HepG2 (cell line): ENCODE results near the gene EFCAB11. TPM values are rescaled to one million over a fixed set of nuclear protein-coding genes. Genes with fewer than 3 reads are reported as not detected.

Experiments
- BCL6 ChIP-seq: IDR thresholded peaks from 2 replicates; pipeline ENCODE4 v1.6.1; 2016; ENCODE audit warnings: missing genetic modification reagents, missing compliant biosample characterization
- FOXC1 ChIP-seq: sonication (generic); formaldehyde crosslinking; IDR thresholded peaks from 2 replicates; pipeline ENCODE4 v1.8.0; 2022; ENCODE audit warnings: mild to moderate bottlenecking, missing genetic modification reagents, borderline replicate concordance
- JUNB ChIP-seq: sonication (generic); formaldehyde crosslinking; IDR thresholded peaks from 2 replicates; pipeline ENCODE4 v1.8.0; 2022; ENCODE audit warnings: missing genetic modification reagents, mild to moderate bottlenecking, borderline replicate concordance
- KDM1A ChIP-seq: IDR thresholded peaks from 2 replicates; pipeline ENCODE4 v1.6.1; 2016; ENCODE audit warnings: missing compliant biosample characterization
- KLF11 ChIP-seq: IDR thresholded peaks from 2 replicates; pipeline ENCODE4 v1.6.1; 2016; ENCODE audit warnings: missing compliant biosample characterization
- MATR3 ChIP-seq: sonication (generic); formaldehyde crosslinking; IDR thresholded peaks from 2 replicates; pipeline ENCODE4 v1.4.0; 2020; ENCODE audit warnings: missing genetic modification reagents
- MLLT10 ChIP-seq: sonication (generic); formaldehyde crosslinking; IDR thresholded peaks from 2 replicates; pipeline ENCODE4 v1.4.0; 2020; ENCODE audit warnings: missing genetic modification reagents
- MTA3 ChIP-seq: sonication (generic); formaldehyde crosslinking; IDR thresholded peaks from 2 replicates; pipeline ENCODE4 v1.4.0; 2020; ENCODE audit warnings: missing genetic modification reagents
- PHF5A ChIP-seq: IDR thresholded peaks from one replicate; pipeline ENCODE4 v1.6.1; 2018; ENCODE audit warnings: low read depth, missing genetic modification reagents; ENCODE audit not compliant: unreplicated experiment
- PHF8 ChIP-seq: sonication (generic); formaldehyde crosslinking; IDR thresholded peaks from 2 replicates; pipeline ENCODE4 v1.5.0; 2020; ENCODE audit warnings: missing genetic modification reagents
- PPARG ChIP-seq: conservative IDR thresholded peaks from 2 replicates; pipeline ENCODE4 v1.6.1; 2016; ENCODE audit warnings: missing biosample characterization, missing genetic modification reagents
- RARA ChIP-seq: IDR thresholded peaks from 2 replicates; pipeline ENCODE4 v1.6.1; 2016; ENCODE audit warnings: missing genetic modification reagents, missing compliant biosample characterization
- RCOR2 ChIP-seq: IDR thresholded peaks from 2 replicates; pipeline ENCODE4 v1.6.1; 2016; ENCODE audit warnings: missing biosample characterization, missing genetic modification reagents
- SIN3B ChIP-seq: fragments of 150-350 bp; IDR thresholded peaks from 2 replicates; pipeline ENCODE4 v1.6.1; 2014; ENCODE audit warnings: low read length
- STAG1 ChIP-seq: sonication (generic); formaldehyde crosslinking; IDR thresholded peaks from 2 replicates; pipeline ENCODE4 v1.4.0; 2020; ENCODE audit warnings: missing genetic modification reagents
- TEAD3 ChIP-seq: optimal IDR thresholded peaks from 2 replicates; pipeline ENCODE3; 2016; ENCODE audit warnings: borderline replicate concordance
- YEATS4 ChIP-seq: sonication (generic); formaldehyde crosslinking; IDR thresholded peaks from 2 replicates; pipeline ENCODE4 v1.4.0; 2020; ENCODE audit warnings: missing genetic modification reagents, borderline replicate concordance
- ZBTB38 ChIP-seq: sonication (generic); formaldehyde crosslinking; IDR thresholded peaks from 2 replicates; pipeline ENCODE4 v1.5.1; 2020; ENCODE audit warnings: mild to moderate bottlenecking, missing genetic modification reagents
- ZNF589 ChIP-seq: sonication (generic); formaldehyde crosslinking; conservative IDR thresholded peaks from 2 replicates; pipeline ENCODE4 v1.8.0; 2022; ENCODE audit warnings: mild to moderate bottlenecking, moderate library complexity, missing genetic modification reagents
- ZNF614 ChIP-seq: IDR thresholded peaks from 2 replicates; pipeline ENCODE4 v1.6.1; 2018; ENCODE audit warnings: missing biosample characterization, missing genetic modification reagents, inconsistent platforms, borderline replicate concordance
- ZNF816 ChIP-seq: sonication (generic); formaldehyde crosslinking; IDR thresholded peaks from 2 replicates; pipeline ENCODE4 v1.8.0; 2022; ENCODE audit warnings: missing genetic modification reagents, mild to moderate bottlenecking, borderline replicate concordance
- ZSCAN22 ChIP-seq: sonication (generic); formaldehyde crosslinking; IDR thresholded peaks from 2 replicates; pipeline ENCODE4 v1.4.0; 2020; ENCODE audit warnings: mild to moderate bottlenecking, missing genetic modification reagents
- polyA plus RNA-seq, 8 experiments: library from polyadenylated mRNA; depleted of rRNA in 3 of 8; stranded (reverse) in 7 of 8; unstranded in 1 of 8; fragments of >200 nt; fragmentation: Illumina TruSeq in 4 of 8; extraction: Trizol in 4 of 8; gene quantifications; 2 replicates each; pipeline versions ENCODE4 v1.2.1 to v1.2.3, GENCODE V29; 2011 to 2016; ENCODE audit warnings: low read depth in 4 of 8, missing spikeins in 1 of 8, mixed read lengths in 1 of 8; ENCODE audit not compliant: insufficient read depth in 1 of 8
- total RNA-seq, 5 experiments: library from RNA; depleted of rRNA; stranded (reverse); fragments of >200 nt; fragmentation: Illumina TruSeq; extraction: Trizol; gene quantifications; 2 replicates each; pipeline ENCODE4 v1.2.3, GENCODE V29; 2016; ENCODE audit warnings: low read depth in 1 of 5
- TF ChIP-seq, protein P1 (sequence below): sonication (generic); formaldehyde crosslinking; IDR thresholded peaks from 2 replicates; pipeline ENCODE4 v1.9.0; 2021; ENCODE audit warnings: missing genetic modification reagents, borderline replicate concordance
- TF ChIP-seq, protein P2 (sequence below): sonication (generic); formaldehyde crosslinking; IDR thresholded peaks from 2 replicates; pipeline ENCODE4 v1.5.0; 2020; ENCODE audit warnings: missing genetic modification reagents
- TF ChIP-seq, protein P3 (sequence below): IDR thresholded peaks from 2 replicates; pipeline ENCODE4 v1.6.1; 2012; ENCODE audit warnings: inconsistent platforms
- TF ChIP-seq, protein P4 (sequence below): sonication (generic); formaldehyde crosslinking; IDR thresholded peaks from 2 replicates; pipeline ENCODE4 v1.4.0; 2020; ENCODE audit warnings: missing genetic modification reagents
- TF ChIP-seq, protein P5 (sequence below): sonication (generic); formaldehyde crosslinking; IDR thresholded peaks from 2 replicates; pipeline ENCODE4 v1.4.0; 2020; ENCODE audit warnings: mild to moderate bottlenecking, missing genetic modification reagents

The EFCAB11 gene
- total and polyA plus RNA-seq, 2 of the 13 experiments (the other 11 are each of a cell fraction or from before 2014, with no cell fraction given), result 8.2 to 31.5 TPM

DNA sequence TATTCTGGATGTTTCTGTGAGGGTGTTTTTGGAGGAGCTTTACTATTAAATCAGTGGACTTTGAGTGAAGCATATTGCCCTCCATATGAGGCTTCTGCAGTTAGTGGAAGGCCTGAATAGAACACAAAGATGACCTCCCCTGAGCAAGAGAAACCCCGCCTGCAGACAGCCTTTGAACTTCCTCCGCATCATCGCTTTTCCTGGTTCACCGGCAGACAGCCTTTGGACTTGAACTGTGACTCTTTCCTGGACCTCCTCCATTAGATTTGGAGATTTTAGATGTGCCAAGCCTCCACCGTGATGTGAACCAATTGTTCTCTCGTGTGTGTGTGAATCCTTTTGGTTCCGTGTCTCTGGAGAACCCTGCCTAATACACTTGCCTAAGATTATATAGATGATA lies 208.4 kb downstream of the EFCAB11 start (continued):
- TF ChIP-seq, protein P1, sequence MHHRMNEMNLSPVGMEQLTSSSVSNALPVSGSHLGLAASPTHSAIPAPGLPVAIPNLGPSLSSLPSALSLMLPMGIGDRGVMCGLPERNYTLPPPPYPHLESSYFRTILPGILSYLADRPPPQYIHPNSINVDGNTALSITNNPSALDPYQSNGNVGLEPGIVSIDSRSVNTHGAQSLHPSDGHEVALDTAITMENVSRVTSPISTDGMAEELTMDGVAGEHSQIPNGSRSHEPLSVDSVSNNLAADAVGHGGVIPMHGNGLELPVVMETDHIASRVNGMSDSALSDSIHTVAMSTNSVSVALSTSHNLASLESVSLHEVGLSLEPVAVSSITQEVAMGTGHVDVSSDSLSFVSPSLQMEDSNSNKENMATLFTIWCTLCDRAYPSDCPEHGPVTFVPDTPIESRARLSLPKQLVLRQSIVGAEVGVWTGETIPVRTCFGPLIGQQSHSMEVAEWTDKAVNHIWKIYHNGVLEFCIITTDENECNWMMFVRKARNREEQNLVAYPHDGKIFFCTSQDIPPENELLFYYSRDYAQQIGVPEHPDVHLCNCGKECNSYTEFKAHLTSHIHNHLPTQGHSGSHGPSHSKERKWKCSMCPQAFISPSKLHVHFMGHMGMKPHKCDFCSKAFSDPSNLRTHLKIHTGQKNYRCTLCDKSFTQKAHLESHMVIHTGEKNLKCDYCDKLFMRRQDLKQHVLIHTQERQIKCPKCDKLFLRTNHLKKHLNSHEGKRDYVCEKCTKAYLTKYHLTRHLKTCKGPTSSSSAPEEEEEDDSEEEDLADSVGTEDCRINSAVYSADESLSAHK, result no peak
- TF ChIP-seq KDM1A (CRISPR knock-in tag) (no peak), PPARG (CRISPR knock-in tag) (no peak), JUNB (CRISPR knock-in tag) (no peak), PHF8 (CRISPR knock-in tag) (no peak), TEAD3 (CRISPR knock-in tag) (no peak), ZBTB38 (no peak), ZNF816 (no peak), STAG1 (no peak), RARA (peak; percentile 88), ZSCAN22 (CRISPR knock-in tag) (peak; percentile 92), MTA3 (CRISPR knock-in tag) (no peak), SIN3B (no peak), KLF11 (CRISPR knock-in tag) (no peak), PHF5A (CRISPR knock-in tag) (no peak), ZNF589 (CRISPR knock-in tag) (no peak), RCOR2 (CRISPR knock-in tag) (no peak), MATR3 (CRISPR knock-in tag) (no peak), MLLT10 (CRISPR knock-in tag) (no peak), YEATS4 (CRISPR knock-in tag) (no peak), FOXC1 (CRISPR knock-in tag) (no peak), ZNF614 (CRISPR knock-in tag) (no peak), BCL6 (peak; percentile 57; the same call in 1 of the 2 replicates)
- TF ChIP-seq, protein P2, sequence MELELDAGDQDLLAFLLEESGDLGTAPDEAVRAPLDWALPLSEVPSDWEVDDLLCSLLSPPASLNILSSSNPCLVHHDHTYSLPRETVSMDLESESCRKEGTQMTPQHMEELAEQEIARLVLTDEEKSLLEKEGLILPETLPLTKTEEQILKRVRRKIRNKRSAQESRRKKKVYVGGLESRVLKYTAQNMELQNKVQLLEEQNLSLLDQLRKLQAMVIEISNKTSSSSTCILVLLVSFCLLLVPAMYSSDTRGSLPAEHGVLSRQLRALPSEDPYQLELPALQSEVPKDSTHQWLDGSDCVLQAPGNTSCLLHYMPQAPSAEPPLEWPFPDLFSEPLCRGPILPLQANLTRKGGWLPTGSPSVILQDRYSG (CRISPR knock-in tag), result no peak
- TF ChIP-seq, protein P3, sequence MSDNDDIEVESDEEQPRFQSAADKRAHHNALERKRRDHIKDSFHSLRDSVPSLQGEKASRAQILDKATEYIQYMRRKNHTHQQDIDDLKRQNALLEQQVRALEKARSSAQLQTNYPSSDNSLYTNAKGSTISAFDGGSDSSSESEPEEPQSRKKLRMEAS, result no peak
- TF ChIP-seq, protein P4, sequence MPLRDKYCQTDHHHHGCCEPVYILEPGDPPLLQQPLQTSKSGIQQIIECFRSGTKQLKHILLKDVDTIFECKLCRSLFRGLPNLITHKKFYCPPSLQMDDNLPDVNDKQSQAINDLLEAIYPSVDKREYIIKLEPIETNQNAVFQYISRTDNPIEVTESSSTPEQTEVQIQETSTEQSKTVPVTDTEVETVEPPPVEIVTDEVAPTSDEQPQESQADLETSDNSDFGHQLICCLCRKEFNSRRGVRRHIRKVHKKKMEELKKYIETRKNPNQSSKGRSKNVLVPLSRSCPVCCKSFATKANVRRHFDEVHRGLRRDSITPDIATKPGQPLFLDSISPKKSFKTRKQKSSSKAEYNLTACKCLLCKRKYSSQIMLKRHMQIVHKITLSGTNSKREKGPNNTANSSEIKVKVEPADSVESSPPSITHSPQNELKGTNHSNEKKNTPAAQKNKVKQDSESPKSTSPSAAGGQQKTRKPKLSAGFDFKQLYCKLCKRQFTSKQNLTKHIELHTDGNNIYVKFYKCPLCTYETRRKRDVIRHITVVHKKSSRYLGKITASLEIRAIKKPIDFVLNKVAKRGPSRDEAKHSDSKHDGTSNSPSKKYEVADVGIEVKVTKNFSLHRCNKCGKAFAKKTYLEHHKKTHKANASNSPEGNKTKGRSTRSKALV (CRISPR knock-in tag), result no peak
- TF ChIP-seq, protein P5, sequence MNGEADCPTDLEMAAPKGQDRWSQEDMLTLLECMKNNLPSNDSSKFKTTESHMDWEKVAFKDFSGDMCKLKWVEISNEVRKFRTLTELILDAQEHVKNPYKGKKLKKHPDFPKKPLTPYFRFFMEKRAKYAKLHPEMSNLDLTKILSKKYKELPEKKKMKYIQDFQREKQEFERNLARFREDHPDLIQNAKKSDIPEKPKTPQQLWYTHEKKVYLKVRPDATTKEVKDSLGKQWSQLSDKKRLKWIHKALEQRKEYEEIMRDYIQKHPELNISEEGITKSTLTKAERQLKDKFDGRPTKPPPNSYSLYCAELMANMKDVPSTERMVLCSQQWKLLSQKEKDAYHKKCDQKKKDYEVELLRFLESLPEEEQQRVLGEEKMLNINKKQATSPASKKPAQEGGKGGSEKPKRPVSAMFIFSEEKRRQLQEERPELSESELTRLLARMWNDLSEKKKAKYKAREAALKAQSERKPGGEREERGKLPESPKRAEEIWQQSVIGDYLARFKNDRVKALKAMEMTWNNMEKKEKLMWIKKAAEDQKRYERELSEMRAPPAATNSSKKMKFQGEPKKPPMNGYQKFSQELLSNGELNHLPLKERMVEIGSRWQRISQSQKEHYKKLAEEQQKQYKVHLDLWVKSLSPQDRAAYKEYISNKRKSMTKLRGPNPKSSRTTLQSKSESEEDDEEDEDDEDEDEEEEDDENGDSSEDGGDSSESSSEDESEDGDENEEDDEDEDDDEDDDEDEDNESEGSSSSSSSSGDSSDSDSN (CRISPR knock-in tag), result no peak
